Motor neuron (in vitro differentiated cells): ENCODE results near the gene MAD1L1. TPM values are rescaled to one million over a fixed set of nuclear protein-coding genes. Genes with fewer than 3 reads are reported as not detected.

ENCODE experiments used
- ATAC-seq, 8 experiments: fragments of 200-7000 bp; cut with Tn5 transposase; replicated peaks in 6 of 8; 2 replicates each; pipeline ENCODE4 v1.8.0; 2021; ENCODE audit warnings: mild to moderate bottlenecking in 8 of 8, moderate library complexity in 8 of 8
- H3K27ac ChIP-seq, 2 donors: fragments of 250-450 bp; sonication (Bioruptor Pico); 2 replicates each; pipeline ENCODE4 v1.9.0; 2021; ENCODE audit warnings: antibody characterized with exemption in 2 of 2, mild to moderate bottlenecking in 2 of 2, moderate library complexity in 1 of 2
- H3K4me1 ChIP-seq, 2 donors: fragments of 250-450 bp; sonication (Bioruptor Pico); replicated peaks in 1 of 2; 2 replicates each; pipeline ENCODE4 v1.6.1; 2021; ENCODE audit warnings: antibody characterized with exemption in 2 of 2, mild to moderate bottlenecking in 2 of 2, moderate library complexity in 1 of 2
- H3K4me3 ChIP-seq, 5 donors: fragments of 250-450 bp; sonication (Bioruptor Pico); 2 replicates each; pipeline ENCODE4 v1.9.0; 2021; ENCODE audit warnings: antibody characterized with exemption in 5 of 5, mild to moderate bottlenecking in 5 of 5, moderate library complexity in 4 of 5
- WGBS, 10 experiments: fragments of 450-650 bp; shearing (Covaris generic); methylation state at CpG; one replicate each; pipeline ENCODE4 v1.0.0; 2022; 5-methylcytosine and 5-hydroxymethylcytosine counted together
- in situ Hi-C, 9 experiments: fragments of 400-800 bp; cut with MboI; loops; one replicate each; pipeline ENCODE4 v1.15.0; 2021; ENCODE audit warnings: low sequenced_read_pairs in 9 of 9, low pct_unique_long_range_greater_than_20kb in 2 of 9; ENCODE audit not compliant: unreplicated experiment in 9 of 9
- total RNA-seq, 8 experiments: library from RNA; unstranded; fragments of 300-600 nt; gene quantifications; 2 replicates each; pipeline versions ENCODE4 v1.2.3 to v1.2.4, GENCODE V29; 2022

MAD1L1 gene
- total RNA-seq, 8 experiments from 2014 or later: 24.0 to 68.8 (median 32.4) TPM

- Histone ChIP-seq H3K4me3 (no peak overlapping the region), H3K27ac (no peak overlapping the region), H3K4me1 (peaks cover 2 to 3% of the 10 kb centered on the region in 2 donors)
- in situ Hi-C loops: no loop called here
- WGBS, 10 experiments: 75 to 100% (median 90%) methylated on average over 1 to 11 of the region's 13 CpGs
- no peak for ATAC-seq
Observed at GRCh38 chr7:1993031-1993695, 239.6 kb downstream of the MAD1L1 start.

- WGBS, 10 experiments: 60 to 69% methylated on average over 1 to 2 of the region's 6 CpGs; no CpG with 5 or more reads in 8 of the 10 experiments
- ATAC-seq: no peak
- no peak overlapping the region for H3K27ac ChIP-seq
- in situ Hi-C loops: no loop called here
- peaks cover 2 to 3% of the 10 kb centered on the region in 2 donors for H3K4me1 ChIP-seq
- no peak overlapping the region for H3K4me3 ChIP-seq
Observed at GRCh38 chr7:1992554-1992953, 240.2 kb downstream of the MAD1L1 start.

DNA sequence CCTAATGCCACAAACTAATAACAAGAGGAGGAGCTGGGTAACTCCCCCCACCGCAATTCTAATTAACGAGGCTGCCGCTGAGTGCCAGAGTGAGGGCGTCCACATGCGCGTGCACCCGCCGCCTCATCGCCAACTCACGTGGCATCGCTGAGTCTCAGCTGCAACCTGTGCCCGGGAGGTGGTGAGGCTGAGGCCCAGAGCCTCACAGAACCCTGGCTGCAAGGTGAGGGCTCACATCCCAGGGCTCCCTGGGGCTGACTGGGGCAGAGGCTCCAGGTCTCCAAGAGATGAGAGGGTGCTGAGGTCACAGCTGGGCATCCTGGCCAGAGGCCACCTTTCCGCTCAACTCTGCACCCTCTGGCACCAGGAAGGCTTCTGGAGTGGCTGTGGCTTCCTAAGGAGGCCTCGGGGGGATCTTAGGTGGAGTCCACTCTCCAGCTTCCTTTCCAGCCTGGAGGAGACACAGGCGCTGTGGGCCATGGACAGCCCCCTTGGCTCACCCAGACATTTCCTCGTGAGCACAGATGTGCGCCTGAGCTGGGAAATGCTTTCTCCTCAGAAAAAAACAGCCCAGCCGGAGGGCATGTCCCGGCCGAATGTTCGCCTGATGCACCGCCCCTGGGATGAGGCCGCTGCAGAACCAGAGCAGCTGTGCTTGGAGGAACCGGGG, 242.6 kb downstream of the MAD1L1 start:
- 78 to 100% (median 96%) methylated on average over 1 to 17 of the region's 24 CpGs; no CpG with 5 or more reads in 4 of the 10 experiments for WGBS, 10 experiments
- Histone ChIP-seq H3K4me3 (no peak overlapping the region), H3K27ac (no peak overlapping the region), H3K4me1 (peaks cover 2 to 3% of the 10 kb centered on the region in 2 donors)
- ATAC-seq: peak in 7 of 8 experiments; percentile 10 to 87 (median 73)
- in situ Hi-C loops: no loop called here

DNA sequence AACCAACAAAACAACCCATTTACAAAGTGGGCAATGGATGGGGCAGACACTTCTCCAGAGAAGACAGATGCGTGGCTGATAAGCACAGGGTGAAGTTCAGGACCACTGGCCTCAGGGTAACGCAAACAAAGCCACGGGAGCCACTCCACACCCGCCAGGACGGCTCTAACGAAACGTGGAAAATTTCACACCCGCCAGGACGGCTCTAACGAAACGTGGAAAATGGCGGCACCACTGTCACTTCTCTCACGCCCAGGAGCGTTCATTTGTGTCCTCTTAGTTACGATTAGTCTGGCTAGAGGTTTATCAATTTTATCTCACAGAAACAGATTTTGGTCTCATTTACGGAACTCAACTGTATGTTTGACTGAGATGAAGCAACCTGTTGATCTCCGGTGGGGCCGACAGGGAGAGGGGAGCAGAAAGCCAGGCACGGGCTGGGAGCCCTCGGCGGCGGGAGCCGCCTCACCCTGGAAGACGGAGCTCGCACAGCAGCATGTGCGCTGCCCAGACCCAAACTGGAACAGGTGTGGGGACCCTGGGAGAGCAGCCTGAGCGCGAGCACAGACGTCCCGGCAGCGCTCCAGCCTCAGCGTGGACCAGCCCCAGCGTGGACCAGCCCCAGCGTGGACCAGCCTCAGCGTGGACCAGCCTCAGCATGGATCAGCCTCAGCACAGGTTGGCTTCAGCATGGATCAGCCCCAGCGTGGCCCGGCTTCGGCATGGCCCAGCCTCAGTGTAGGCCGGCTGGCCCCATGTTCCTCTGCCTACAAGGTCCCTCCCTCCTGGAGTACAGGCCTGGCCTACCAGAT, 243.5 kb downstream of the MAD1L1 start:
- 81 to 100% (median 95%) methylated on average over 1 to 16 of the region's 39 CpGs; no CpG with 5 or more reads in 2 of the 10 experiments for WGBS, 10 experiments
- no peak overlapping the region for H3K27ac ChIP-seq
- no peak for ATAC-seq
- no peak overlapping the region for H3K4me3 ChIP-seq
- in situ Hi-C loops: no loop called here
- H3K4me1 ChIP-seq: peaks cover 2 to 3% of the 10 kb centered on the region in 2 donors

GRCh38 chr7:1988533-1988930, 244.2 kb downstream of the MAD1L1 start:
- in situ Hi-C loops: no loop called here
- 80 to 100% (median 87%) methylated on average over 2 to 10 of the region's 17 CpGs; no CpG with 5 or more reads in 6 of the 10 experiments for WGBS, 10 experiments
- ATAC-seq: no peak
- no peak overlapping the region for H3K27ac ChIP-seq
- H3K4me3 ChIP-seq: no peak overlapping the region
- H3K4me1 ChIP-seq: peaks cover 2 to 3% of the 10 kb centered on the region in 2 donors

DNA sequence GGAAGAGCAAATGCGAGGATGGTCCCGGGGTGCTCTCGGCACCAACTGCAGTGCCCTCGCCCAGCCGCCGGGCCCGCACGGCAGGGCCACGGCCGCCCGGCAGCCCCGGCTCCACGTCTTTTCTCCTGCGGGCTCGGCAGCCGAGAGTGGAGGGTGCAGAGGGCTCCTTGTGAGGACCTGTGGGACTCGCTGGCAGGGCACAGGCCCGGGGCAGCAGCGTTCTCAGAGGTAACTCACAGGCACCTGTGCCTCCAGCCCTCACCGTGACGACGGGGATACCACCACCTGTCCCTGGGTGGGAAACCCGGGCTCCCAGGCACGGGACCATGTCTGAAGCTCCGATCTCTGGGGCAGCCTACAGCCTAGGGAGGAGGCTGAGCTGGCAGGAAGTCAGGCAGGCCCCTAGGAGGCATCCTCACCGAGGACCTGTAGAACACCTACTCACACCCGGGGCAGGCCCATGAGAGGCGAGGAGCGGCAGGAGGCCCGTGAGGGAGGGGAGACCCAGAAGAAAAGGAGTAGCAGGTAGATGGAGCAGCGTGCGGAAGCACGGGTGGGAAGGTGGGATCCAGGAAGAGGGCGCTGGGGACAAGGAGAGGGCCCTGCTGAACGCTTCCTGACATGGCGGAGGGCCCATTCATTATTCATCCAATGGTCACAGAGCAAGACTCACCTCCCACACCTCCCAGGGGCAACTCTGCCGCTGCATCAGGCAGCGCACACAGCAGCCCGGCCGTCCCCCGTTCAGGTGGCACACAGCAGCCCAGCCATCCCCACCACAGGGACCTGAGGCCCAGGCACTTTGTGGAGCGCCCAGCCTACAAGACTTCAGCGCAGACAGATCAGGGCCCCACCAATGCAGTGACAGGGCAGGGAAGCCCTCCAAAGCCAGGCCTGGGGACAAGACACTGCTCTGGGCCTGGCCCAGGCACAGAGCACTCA, 244.9 kb downstream of the MAD1L1 start:
- WGBS, 10 experiments: 80 to 100% (median 97%) methylated on average over 3 to 5 of the region's 43 CpGs; no CpG with 5 or more reads in 5 of the 10 experiments
- in situ Hi-C loops: no loop called here
- ATAC-seq: no peak
- H3K27ac ChIP-seq: no peak overlapping the region
- peaks cover 2 to 3% of the 10 kb centered on the region in 2 donors for H3K4me1 ChIP-seq
- H3K4me3 ChIP-seq: no peak overlapping the region

GRCh38 chr7:1987084-1987535, 245.6 kb downstream of the MAD1L1 start:
- 90% methylated on average over 2 of the region's 23 CpGs; no CpG with 5 or more reads in 9 of the 10 experiments for WGBS, 10 experiments
- in situ Hi-C loops: no loop called here
- H3K27ac ChIP-seq: no peak overlapping the region

DNA sequence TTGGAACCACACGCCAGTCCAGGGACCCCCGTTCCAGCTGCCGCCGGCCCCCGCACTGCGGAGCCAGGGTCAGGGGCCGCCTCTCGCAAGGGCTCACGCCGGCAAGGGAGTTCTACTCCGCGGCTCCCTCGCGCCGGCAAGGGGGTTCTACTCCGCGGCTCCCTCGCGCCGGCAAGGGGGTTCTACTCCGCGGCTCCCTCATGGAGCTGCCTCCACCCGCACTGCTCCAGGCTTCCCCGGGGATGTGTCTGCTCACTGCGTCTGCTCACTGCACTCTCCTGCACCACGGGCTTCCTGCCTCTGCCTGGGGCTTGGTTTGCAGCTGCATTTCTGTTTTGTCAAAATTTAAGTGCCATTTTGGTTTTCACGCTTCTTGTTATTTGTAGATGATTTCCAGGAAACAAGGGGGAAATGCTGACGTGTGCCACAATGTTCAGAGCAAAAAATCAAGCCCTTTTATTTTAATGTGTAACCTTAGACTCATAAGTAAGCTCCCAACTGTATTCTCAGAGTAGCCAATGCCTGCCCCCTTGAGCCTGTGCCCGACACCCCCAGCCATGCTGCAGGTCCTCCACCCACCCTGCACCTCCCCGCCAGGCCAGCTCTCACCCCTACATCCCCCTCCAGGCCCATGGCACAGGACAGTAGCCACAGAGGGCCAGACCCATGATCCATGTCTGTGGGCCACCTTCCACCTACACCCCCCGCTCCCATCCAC, 246.2 kb downstream of the MAD1L1 start:
- Histone ChIP-seq H3K27ac (no peak overlapping the region), H3K4me1 (peaks cover 0 to 3% of the 10 kb centered on the region in 2 donors), H3K4me3 (no peak overlapping the region)
- WGBS, 10 experiments: 85 to 100% (median 97%) methylated on average over 1 to 7 of the region's 31 CpGs; no CpG with 5 or more reads in 5 of the 10 experiments
- ATAC-seq: no peak
- in situ Hi-C loops: no loop called here

More at GRCh38 chr7:1987084-1987535, 245.6 kb downstream of the MAD1L1 start:
- H3K4me3 ChIP-seq: no peak overlapping the region
- ATAC-seq: no peak
- peaks cover 0 to 3% of the 10 kb centered on the region in 2 donors for H3K4me1 ChIP-seq

- H3K4me3 ChIP-seq: no peak overlapping the region
- in situ Hi-C loops: no loop called here
- WGBS, 10 experiments: 49 to 100% (median 94%) methylated on average over 2 to 6 of the region's 9 CpGs; no CpG with 5 or more reads in 1 of the 10 experiments
- ATAC-seq: no peak
- no peak overlapping the region for H3K27ac ChIP-seq
- peaks cover 0 to 3% of the 10 kb centered on the region in 2 donors for H3K4me1 ChIP-seq
Observed at GRCh38 chr7:1985936-1986335, 246.8 kb downstream of the MAD1L1 start.

DNA sequence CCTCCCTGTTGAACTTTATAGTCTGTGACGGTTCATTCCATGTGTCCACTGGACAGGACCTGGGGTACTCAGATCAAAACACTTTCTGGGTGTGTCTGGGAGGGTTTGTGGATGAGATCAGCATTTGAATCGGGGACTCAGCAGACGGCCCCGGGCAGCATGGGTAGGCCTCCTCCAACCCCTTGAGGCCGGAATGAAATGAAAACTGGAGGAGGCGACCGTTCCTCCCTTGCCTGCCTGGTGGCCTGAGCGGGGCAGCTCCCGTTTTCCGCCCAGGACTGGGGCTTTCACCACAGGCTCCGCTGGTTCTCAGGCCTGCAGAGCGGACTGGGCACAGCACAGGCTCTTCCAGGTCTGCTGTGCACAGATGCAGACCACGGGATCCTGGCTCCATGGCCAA, 247.7 kb downstream of the MAD1L1 start:
- Histone ChIP-seq H3K27ac (no peak overlapping the region), H3K4me1 (no peaks in the 10 kb centered on the region), H3K4me3 (no peak overlapping the region)
- peak in 7 of 8 experiments; percentile 19 to 85 (median 53) for ATAC-seq
- in situ Hi-C loops: no loop called here
- 10 to 92% (median 38%) methylated on average over 1 to 9 of the region's 13 CpGs; no CpG with 5 or more reads in 3 of the 10 experiments for WGBS, 10 experiments

DNA sequence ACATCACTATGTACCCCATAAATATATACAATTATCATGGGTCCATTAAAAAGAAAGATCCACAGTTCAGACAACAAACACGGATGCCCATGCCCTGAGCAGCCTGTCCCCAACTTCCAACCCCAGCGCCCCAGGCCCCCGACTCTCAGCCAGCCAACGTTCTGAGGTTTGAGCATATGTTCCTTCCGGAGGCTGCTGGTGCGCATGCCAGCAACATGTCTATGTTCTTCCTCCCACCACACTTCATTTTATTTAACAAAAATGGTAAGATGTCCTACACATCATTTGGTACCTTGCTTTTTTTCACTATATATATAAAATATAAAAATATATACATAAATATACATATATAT, 250.9 kb downstream of the MAD1L1 start:
- no peak overlapping the region for H3K4me3 ChIP-seq
- no peak for ATAC-seq
- in situ Hi-C loops: no loop called here
- H3K4me1 ChIP-seq: no peaks in the 10 kb centered on the region
- 0 to 100% (median 89%) methylated on average over 1 to 4 of the region's 6 CpGs; no CpG with 5 or more reads in 7 of the 10 experiments for WGBS, 10 experiments
- no peak overlapping the region for H3K27ac ChIP-seq
